GM18511 (cell line): ENCODE results near the gene SCARB1.

Source experiments
- ATAC-seq: cut with Tn5 transposase; IDR thresholded peaks from one replicate; pipeline ENCODE4 v1.9.1; 2021; ENCODE audit warnings: mild to moderate bottlenecking, moderate library complexity; ENCODE audit not compliant: unreplicated experiment

Gene SCARB1

GRCh38 chr12:124762791-124763593, 100.7 kb downstream of the SCARB1 start:
- no peak for ATAC-seq

GRCh38 chr12:124762384-124762783, 101.3 kb downstream of the SCARB1 start:
- ATAC-seq, result no peak

GRCh38 chr12:124761871-124762270, 101.8 kb downstream of the SCARB1 start:
- ATAC-seq, result no peak

GRCh38 chr12:124761056-124761455, 102.6 kb downstream of the SCARB1 start:
- no peak for ATAC-seq

GRCh38 chr12:124760560-124760959, 103.1 kb downstream of the SCARB1 start:
- ATAC-seq, result no peak

- no peak for ATAC-seq
Observed at GRCh38 chr12:124759841-124760503, 103.7 kb downstream of the SCARB1 start.

GRCh38 chr12:124758266-124759220, 105.1 kb downstream of the SCARB1 start:
- no peak for ATAC-seq

- no peak for ATAC-seq
Observed at GRCh38 chr12:124757329-124757728, 106.3 kb downstream of the SCARB1 start.

GRCh38 chr12:124756760-124757159, 106.9 kb downstream of the SCARB1 start:
- ATAC-seq, result no peak

- ATAC-seq, result no peak
Observed at GRCh38 chr12:124756166-124756565, 107.5 kb downstream of the SCARB1 start.

GRCh38 chr12:124755801-124756148, 107.9 kb downstream of the SCARB1 start:
- no peak for ATAC-seq

- ATAC-seq, result no peak
Observed at GRCh38 chr12:124754949-124755800, 108.5 kb downstream of the SCARB1 start.

- no peak for ATAC-seq
Observed at GRCh38 chr12:124754491-124754890, 109.2 kb downstream of the SCARB1 start.

GRCh38 chr12:124753993-124754392, 109.7 kb downstream of the SCARB1 start:
- no peak for ATAC-seq

- ATAC-seq, result no peak
Observed at GRCh38 chr12:124753228-124753591, 110.5 kb downstream of the SCARB1 start.

GRCh38 chr12:124752437-124753227, 111.0 kb downstream of the SCARB1 start:
- ATAC-seq, result no peak

- no peak for ATAC-seq
Observed at GRCh38 chr12:124751654-124752355, 111.9 kb downstream of the SCARB1 start.

GRCh38 chr12:124750787-124751471, 112.7 kb downstream of the SCARB1 start:
- ATAC-seq, result no peak
